ENCODE data around the gene ILF3.

- TF ChIP-seq EZH2phosphoT487 (conservative IDR thresholded peaks at IDR 0.05; ENCODE audit: low read length): no peak
- TF ChIP-seq CTCF (IDR thresholded peaks at IDR 0.05; ENCODE audit: insufficient read depth, low read length, poor library complexity, severe bottlenecking): no peak
These were observed 687 bp downstream of the ILF3 start for GRCh38 chr19:10654610-10655456.
